ENCODE results near the gene PFN1.

PFN1 gene

DNA sequence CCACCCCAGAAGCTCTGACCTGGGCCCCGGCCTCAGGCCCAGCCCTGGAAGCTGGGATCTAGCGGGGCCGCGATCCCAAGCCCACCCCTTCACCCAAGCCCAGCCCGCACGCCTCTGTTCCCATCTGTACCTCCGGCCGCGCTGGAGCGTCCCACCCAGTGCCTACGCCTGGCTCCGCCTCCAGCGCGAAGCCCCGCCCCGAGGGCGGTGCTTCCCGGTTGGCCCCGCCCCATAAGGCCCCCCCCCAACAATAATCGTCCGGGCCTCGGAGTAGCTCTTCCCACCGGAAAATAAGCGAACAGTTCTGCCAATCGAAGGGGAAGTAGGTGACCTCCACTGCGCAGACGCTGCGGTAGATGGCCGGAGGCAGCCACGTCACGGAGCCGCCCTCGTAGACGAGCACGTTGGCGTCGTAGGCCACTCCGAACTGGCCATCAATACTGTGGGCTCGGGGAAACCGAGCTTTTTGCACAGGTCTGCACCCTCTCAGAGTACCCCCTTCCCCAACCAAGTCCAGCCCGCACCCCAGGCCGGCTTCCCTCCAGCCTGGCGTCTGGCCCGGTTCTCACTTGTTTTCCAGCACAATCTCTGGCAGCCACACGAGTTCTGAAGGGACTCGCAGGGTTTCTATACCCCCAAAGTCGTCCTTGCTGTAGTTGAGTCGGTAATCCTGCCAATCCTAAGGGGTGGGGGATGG, 46.5 kb downstream of the PFN1 start:
- Histone ChIP-seq H3K27me3 (ENCODE audit: control insufficient read depth in 1 of 2, insufficient read depth in 2 of 2, low read length in 2 of 2) (peaks cover 35 to 41% of the 10 kb centered on the region in 2 donors), H3K27ac (ENCODE audit: low read length) (no peak overlapping the region), H3K4me1 (ENCODE audit: control insufficient read depth, insufficient read depth, low read length) (peaks cover 28% of the 10 kb centered on the region), H3K9me3 (ENCODE audit: control insufficient read depth in 2 of 2, low read length in 2 of 2) (no peaks in the 10 kb centered on the region), H3K36me3 (ENCODE audit: control insufficient read depth in 2 of 2, insufficient read depth in 2 of 2, low read length in 2 of 2) (peaks cover 2 to 4% of the 10 kb centered on the region in 2 donors), H3K4me3 (ENCODE audit: low read length in 2 of 2) (no peak overlapping the region), H3K9ac (ENCODE audit: low read length in 2 of 2) (no peak overlapping the region)

DNA sequence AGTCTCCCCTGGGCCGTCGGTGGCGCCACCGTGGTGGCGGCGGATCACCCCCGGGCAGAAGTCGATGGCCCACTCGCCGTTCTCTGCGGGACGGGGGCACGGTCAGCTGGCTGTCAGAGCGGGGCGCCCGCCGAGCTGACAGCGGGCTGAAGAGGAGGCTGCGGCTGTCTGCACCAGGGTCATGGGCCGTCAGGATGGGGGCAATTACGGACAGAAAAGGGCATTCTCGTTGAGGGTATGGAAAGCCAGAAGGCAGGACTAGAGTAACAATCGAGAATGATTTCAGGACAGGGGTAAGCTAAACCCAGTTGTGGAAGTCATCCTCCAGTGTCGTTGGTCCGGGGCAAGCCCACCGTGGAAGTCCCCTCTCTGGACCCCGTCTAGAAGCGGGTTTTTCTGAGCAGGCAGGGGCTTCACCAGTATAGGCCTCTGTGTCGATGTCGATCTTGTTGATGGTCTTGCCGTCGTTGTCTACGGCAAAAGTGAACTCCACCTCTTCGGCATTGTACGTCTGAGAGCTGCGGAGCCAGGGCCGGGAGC, 47.2 kb downstream of the PFN1 start:
- H3K27me3 ChIP-seq (ENCODE audit: control insufficient read depth in 1 of 2, insufficient read depth in 2 of 2, low read length in 2 of 2) = peaks cover 35 to 41% of the 10 kb centered on the region in 2 donors
- no peak overlapping the region for H3K9ac ChIP-seq (ENCODE audit: low read length in 2 of 2)
- no peaks in the 10 kb centered on the region for H3K9me3 ChIP-seq (ENCODE audit: control insufficient read depth in 2 of 2, low read length in 2 of 2)
- H3K36me3 ChIP-seq (ENCODE audit: control insufficient read depth in 2 of 2, insufficient read depth in 2 of 2, low read length in 2 of 2) = peaks cover 7 to 10% of the 10 kb centered on the region in 2 donors
- H3K4me1 ChIP-seq (ENCODE audit: control insufficient read depth, insufficient read depth, low read length) = peaks cover 28% of the 10 kb centered on the region
- no peak overlapping the region for H3K4me3 ChIP-seq (ENCODE audit: low read length in 2 of 2)
- no peak overlapping the region for H3K27ac ChIP-seq (ENCODE audit: low read length)

DNA sequence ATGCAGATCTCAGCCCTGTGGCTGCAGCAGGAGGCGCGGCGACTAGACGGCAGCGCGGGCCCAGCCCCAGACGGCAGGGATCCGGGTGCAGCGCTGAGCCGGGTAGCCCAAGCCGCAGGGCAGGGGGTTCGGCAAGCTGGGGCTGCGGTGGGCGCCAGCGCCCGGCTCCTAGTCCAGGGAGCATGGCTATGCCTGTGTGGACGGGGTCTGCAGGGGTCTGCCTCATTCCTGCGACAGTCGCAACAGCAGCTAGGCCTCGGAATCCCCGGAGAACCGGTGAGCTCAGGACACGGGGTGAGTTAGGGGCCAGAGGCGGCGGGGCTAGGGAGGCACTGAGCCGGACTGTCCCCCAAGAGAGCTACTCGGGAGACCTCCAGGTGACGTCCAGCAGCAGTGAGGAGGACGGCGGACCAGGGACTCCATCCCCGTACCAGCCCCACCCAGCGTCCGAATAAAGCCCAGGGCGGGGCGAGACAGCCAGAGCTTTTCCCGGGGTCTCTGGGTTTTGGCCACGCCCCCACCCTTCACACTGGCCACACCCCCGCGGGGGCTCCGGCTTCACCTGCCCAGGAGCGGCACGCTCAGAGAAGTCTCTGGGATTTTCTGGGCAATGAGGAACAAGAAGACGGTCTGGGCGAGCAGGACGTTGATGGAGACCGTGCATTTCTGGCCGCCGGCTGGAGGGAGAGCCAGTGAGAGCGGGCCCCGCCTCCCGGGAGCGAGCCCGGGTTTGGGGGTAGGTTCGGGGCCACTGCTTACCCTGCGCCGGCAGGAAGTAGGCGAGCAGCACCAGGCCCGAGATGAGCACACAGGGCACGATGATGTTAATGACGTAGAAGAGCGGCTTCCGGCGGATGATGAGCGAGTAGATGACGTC, 47.9 kb downstream of the PFN1 start:
- Histone ChIP-seq H3K27me3 (ENCODE audit: control insufficient read depth in 1 of 2, insufficient read depth in 2 of 2, low read length in 2 of 2) (peaks cover 33 to 41% of the 10 kb centered on the region in 2 donors), H3K9me3 (ENCODE audit: control insufficient read depth in 2 of 2, low read length in 2 of 2) (no peaks in the 10 kb centered on the region), H3K36me3 (ENCODE audit: control insufficient read depth in 2 of 2, insufficient read depth in 2 of 2, low read length in 2 of 2) (peaks cover 10 to 17% of the 10 kb centered on the region in 2 donors), H3K4me1 (ENCODE audit: control insufficient read depth, insufficient read depth, low read length) (peaks cover 28% of the 10 kb centered on the region), H3K27ac (ENCODE audit: low read length) (no peak overlapping the region), H3K9ac (ENCODE audit: low read length in 2 of 2) (no peak overlapping the region), H3K4me3 (ENCODE audit: low read length in 2 of 2) (peak overlapping the region in 1 of 2 donors; percentile 70)

DNA sequence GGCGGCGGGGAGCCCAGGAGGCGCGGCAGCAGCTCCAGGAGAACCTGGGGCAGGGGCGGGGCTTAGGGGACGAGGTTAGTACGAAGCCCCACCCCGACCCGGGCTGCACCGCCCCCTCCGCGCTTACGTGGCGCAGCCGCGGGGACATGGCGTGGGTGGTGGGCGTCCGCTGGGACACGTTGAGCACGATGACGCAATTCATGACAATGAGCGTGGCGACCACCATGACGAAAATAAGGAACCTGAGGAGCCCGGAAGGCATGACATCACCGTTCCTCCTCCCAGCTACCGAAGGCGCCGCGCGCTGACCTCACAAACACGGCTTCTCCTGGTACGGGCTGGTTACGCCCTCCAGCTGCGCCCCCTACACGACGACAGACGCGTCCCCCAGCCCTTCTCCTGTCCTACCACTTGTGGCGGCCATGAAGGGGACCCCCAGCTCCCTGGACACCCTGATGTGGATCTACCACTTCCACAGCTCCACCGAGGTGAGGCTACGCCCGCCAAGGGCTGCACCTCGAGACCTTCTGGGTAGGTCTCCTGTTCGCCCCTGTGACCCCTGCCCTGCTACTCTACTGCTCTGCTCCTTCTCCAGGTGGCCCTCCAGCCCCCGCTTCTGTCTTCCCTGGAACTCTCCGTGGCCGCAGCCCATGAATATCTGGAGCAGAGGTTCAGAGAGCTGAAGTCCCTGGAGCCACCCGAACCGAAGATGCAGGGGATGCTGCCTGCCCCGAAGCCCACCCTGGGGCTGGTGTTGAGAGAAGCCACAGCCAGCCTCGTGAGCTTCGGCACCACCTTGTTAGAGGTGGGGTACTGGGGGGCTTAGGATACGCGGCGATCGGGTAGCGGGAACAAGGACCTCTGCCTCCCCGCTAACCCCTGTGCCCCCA, 48.7 kb downstream of the PFN1 start, which contains the start of gene C17orf107:
TSS of gene C17orf107 (plus strand) at position 196 of the 890 bp plus-strand sequence. CDS start at position 423, 227 bp downstream.
- H3K4me3 ChIP-seq (ENCODE audit: low read length in 2 of 2) = peak within 1 kb of the TSS; percentile 66 to 70
- H3K27me3 ChIP-seq (ENCODE audit: control insufficient read depth in 1 of 2, insufficient read depth in 2 of 2, low read length in 2 of 2) = peaks cover 28 to 41% of the 10 kb centered on the region in 2 donors
- peaks cover 18 to 24% of the 10 kb centered on the region in 2 donors for H3K36me3 ChIP-seq (ENCODE audit: control insufficient read depth in 2 of 2, insufficient read depth in 2 of 2, low read length in 2 of 2)
- peaks cover 28% of the 10 kb centered on the region for H3K4me1 ChIP-seq (ENCODE audit: control insufficient read depth, insufficient read depth, low read length)
- peak within 1 kb of the TSS; percentile 42 to 51 for H3K9ac ChIP-seq (ENCODE audit: low read length in 2 of 2)
- no peak within 1 kb of the TSS for H3K27ac ChIP-seq (ENCODE audit: low read length)
- H3K9me3 ChIP-seq (ENCODE audit: control insufficient read depth in 2 of 2, low read length in 2 of 2) = no peaks in the 10 kb centered on the region

DNA sequence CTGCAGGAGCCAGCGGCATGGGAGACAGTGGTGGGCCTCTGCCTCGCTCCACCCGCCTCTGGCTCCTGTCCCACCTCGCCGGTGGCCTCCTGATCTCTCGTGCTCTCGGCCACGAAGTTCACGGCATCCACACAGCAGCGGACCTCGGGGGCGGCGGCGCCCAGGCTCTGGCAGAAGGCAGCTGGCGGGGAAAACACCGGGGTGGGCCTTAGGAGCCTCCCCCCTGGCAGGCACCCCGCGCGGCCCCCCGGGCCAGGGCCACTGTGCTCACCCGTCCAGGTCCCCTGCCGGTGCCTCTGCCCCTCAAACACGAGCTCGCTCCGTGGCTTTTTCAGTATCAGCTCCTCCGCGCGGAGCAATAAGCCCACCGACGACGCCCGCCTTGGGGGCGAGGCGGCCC, 49.4 kb downstream of the PFN1 start:
- Histone ChIP-seq H3K36me3 (ENCODE audit: control insufficient read depth in 2 of 2, insufficient read depth in 2 of 2, low read length in 2 of 2) (peaks cover 24 to 30% of the 10 kb centered on the region in 2 donors), H3K9ac (ENCODE audit: low read length in 2 of 2) (no peak overlapping the region), H3K27ac (ENCODE audit: low read length) (no peak overlapping the region), H3K27me3 (ENCODE audit: control insufficient read depth in 1 of 2, insufficient read depth in 2 of 2, low read length in 2 of 2) (peaks cover 26 to 37% of the 10 kb centered on the region in 2 donors), H3K9me3 (ENCODE audit: control insufficient read depth in 2 of 2, low read length in 2 of 2) (no peaks in the 10 kb centered on the region), H3K4me3 (ENCODE audit: low read length in 2 of 2) (peak overlapping the region; percentile 66 to 70), H3K4me1 (ENCODE audit: control insufficient read depth, insufficient read depth, low read length) (peaks cover 28% of the 10 kb centered on the region)

DNA sequence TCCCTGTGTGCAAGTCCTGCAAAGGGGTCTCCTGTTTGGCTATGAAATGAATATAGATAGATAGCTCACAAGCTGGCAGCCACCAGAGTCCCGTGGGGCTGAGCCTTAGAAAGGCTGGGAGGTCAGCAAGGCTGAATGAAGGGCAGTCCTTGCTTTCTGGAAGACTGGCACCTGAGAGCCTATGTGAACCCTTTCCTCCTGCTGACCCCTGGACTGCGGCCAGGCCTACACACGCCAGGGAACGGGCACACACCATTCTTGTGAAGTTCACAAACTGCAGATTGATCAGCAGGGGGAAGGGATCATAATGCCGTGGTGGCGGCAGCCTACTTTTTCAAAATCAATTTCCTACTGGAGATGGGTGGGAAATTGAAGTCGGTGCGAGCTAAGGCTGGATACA, 50.0 kb downstream of the PFN1 start:
- no peak overlapping the region for H3K27ac ChIP-seq (ENCODE audit: low read length)
- peaks cover 25 to 35% of the 10 kb centered on the region in 2 donors for H3K36me3 ChIP-seq (ENCODE audit: control insufficient read depth in 2 of 2, insufficient read depth in 2 of 2, low read length in 2 of 2)
- H3K9me3 ChIP-seq (ENCODE audit: control insufficient read depth in 2 of 2, low read length in 2 of 2) = no peaks in the 10 kb centered on the region
- H3K9ac ChIP-seq (ENCODE audit: low read length in 2 of 2) = no peak overlapping the region
- H3K4me1 ChIP-seq (ENCODE audit: control insufficient read depth, insufficient read depth, low read length) = peaks cover 28% of the 10 kb centered on the region
- peaks cover 24 to 37% of the 10 kb centered on the region in 2 donors for H3K27me3 ChIP-seq (ENCODE audit: control insufficient read depth in 1 of 2, insufficient read depth in 2 of 2, low read length in 2 of 2)
- no peak overlapping the region for H3K4me3 ChIP-seq (ENCODE audit: low read length in 2 of 2)

DNA sequence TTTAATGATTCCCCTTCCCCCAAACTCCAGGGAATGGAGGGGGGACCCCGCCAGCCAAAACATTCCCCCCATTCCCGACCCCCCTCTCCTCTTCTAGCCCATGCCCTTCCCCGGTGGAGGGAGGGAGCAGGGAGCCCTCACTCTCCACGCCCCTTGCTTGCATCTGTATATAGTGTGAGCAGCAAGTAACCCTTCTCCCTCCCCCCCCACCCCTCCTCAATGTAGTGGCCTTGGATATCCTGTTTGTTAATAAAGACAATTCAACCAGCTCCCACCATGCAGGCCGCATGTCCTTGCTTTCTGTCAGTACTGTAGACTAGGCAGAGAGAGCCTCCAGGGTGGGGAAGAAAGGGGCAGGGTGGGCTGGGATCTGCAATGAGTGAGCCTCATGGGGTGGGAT, 50.5 kb downstream of the PFN1 start:
- no peak overlapping the region for H3K9ac ChIP-seq (ENCODE audit: low read length in 2 of 2)
- H3K4me1 ChIP-seq (ENCODE audit: control insufficient read depth, insufficient read depth, low read length) = peaks cover 28% of the 10 kb centered on the region
- peaks cover 28 to 35% of the 10 kb centered on the region in 2 donors for H3K36me3 ChIP-seq (ENCODE audit: control insufficient read depth in 2 of 2, insufficient read depth in 2 of 2, low read length in 2 of 2)
- H3K27me3 ChIP-seq (ENCODE audit: control insufficient read depth in 1 of 2, insufficient read depth in 2 of 2, low read length in 2 of 2) = peaks cover 23 to 31% of the 10 kb centered on the region in 2 donors
- no peaks in the 10 kb centered on the region for H3K9me3 ChIP-seq (ENCODE audit: control insufficient read depth in 2 of 2, low read length in 2 of 2)
- H3K27ac ChIP-seq (ENCODE audit: low read length) = no peak overlapping the region
- no peak overlapping the region for H3K4me3 ChIP-seq (ENCODE audit: low read length in 2 of 2)

DNA sequence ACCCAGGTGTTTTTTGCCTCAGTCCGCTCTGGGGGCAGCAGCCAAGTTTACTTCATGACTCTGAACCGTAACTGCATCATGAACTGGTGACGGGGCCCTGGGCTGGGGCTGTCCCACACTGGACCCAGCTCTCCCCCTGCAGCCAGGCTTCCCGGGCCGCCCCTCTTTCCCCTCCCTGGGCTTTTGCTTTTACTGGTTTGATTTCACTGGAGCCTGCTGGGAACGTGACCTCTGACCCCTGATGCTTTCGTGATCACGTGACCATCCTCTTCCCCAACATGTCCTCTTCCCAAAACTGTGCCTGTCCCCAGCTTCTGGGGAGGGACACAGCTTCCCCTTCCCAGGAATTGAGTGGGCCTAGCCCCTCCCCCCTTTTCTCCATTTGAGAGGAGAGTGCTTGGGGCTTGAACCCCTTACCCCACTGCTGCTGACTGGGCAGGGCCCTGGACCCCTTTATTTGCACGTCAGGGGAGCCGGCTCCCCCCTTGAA, 51.1 kb downstream of the PFN1 start:
- Histone ChIP-seq H3K27me3 (ENCODE audit: control insufficient read depth in 1 of 2, insufficient read depth in 2 of 2, low read length in 2 of 2) (peaks cover 23 to 31% of the 10 kb centered on the region in 2 donors), H3K9me3 (ENCODE audit: control insufficient read depth in 2 of 2, low read length in 2 of 2) (no peaks in the 10 kb centered on the region), H3K4me1 (ENCODE audit: control insufficient read depth, insufficient read depth, low read length) (peaks cover 28% of the 10 kb centered on the region), H3K4me3 (ENCODE audit: low read length in 2 of 2) (no peak overlapping the region), H3K36me3 (ENCODE audit: control insufficient read depth in 2 of 2, insufficient read depth in 2 of 2, low read length in 2 of 2) (peaks cover 31 to 35% of the 10 kb centered on the region in 2 donors), H3K9ac (ENCODE audit: low read length in 2 of 2) (no peak overlapping the region), H3K27ac (ENCODE audit: low read length) (no peak overlapping the region)

DNA sequence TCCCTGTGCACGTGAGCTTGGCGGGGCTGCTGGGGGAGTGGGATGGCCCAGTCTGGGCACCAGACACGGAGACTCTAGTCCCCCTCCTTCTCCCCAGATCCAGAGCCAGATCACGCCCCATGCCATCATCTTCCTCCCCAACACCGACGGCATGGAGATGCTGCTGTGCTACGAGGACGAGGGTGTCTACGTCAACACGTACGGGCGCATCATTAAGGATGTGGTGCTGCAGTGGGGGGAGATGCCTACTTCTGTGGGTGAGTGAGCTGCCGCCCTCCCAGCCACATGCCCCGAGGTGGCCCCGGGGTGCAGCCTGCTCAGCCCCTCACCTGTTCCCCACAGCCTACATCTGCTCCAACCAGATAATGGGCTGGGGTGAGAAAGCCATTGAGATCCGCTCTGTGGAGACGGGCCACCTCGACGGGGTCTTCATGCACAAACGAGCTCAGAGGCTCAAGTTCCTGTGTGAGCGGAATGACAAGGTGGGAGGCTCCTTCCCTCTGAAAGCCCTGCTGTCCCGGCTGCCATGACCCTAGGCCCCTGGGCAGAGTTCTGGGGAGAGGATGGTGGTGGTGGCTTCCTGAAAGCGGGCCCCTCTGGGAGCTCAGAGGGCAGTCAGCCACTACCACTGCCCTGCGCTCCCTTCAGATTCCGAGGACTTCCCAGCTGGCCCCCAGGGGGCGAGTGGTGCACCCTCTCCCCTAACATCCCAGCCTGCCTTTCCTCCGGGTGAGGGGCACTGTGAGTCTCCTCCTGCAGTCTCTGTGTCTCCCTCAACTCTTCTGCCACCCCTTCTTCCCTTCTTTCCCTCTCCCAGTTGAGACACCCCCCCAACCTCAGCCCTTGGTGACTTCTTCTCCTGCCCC, 51.8 kb downstream of the PFN1 start:
- Histone ChIP-seq H3K4me3 (ENCODE audit: low read length in 2 of 2) (no peak overlapping the region), H3K27ac (ENCODE audit: low read length) (no peak overlapping the region), H3K4me1 (ENCODE audit: control insufficient read depth, insufficient read depth, low read length) (peaks cover 24% of the 10 kb centered on the region), H3K9ac (ENCODE audit: low read length in 2 of 2) (no peak overlapping the region), H3K36me3 (ENCODE audit: control insufficient read depth in 2 of 2, insufficient read depth in 2 of 2, low read length in 2 of 2) (peaks cover 36 to 37% of the 10 kb centered on the region in 2 donors), H3K9me3 (ENCODE audit: control insufficient read depth in 2 of 2, low read length in 2 of 2) (no peaks in the 10 kb centered on the region), H3K27me3 (ENCODE audit: control insufficient read depth in 1 of 2, insufficient read depth in 2 of 2, low read length in 2 of 2) (peaks cover 21 to 31% of the 10 kb centered on the region in 2 donors)

All from stomach smooth muscle (tissue), 2 donors.